ENCODE data around the gene ECHDC3.

The ECHDC3 gene

GRCh38 chr10:11787374-11787773, 45.2 kb downstream of the ECHDC3 start:
- FAIRE-seq, result no peak

GRCh38 chr10:11787846-11788245, 45.7 kb downstream of the ECHDC3 start:
- FAIRE-seq, result no peak

GRCh38 chr10:11789306-11789705, 47.1 kb downstream of the ECHDC3 start:
- FAIRE-seq, result no peak

- no peak for FAIRE-seq
Observed at GRCh38 chr10:11789956-11790355, 47.8 kb downstream of the ECHDC3 start.

GRCh38 chr10:11793762-11794479, 51.7 kb downstream of the ECHDC3 start:
- no peak for FAIRE-seq

GRCh38 chr10:11794566-11794965, 52.4 kb downstream of the ECHDC3 start:
- FAIRE-seq, result no peak

GRCh38 chr10:11795101-11795920, 53.1 kb downstream of the ECHDC3 start:
- no peak for FAIRE-seq

- no peak for FAIRE-seq
Observed at GRCh38 chr10:11796474-11796873, 54.3 kb downstream of the ECHDC3 start.

GRCh38 chr10:11797281-11797680, 55.1 kb downstream of the ECHDC3 start:
- FAIRE-seq, result no peak

GRCh38 chr10:11797847-11798633, 55.9 kb downstream of the ECHDC3 start:
- FAIRE-seq, result no peak

GRCh38 chr10:11798845-11799735, 56.9 kb downstream of the ECHDC3 start:
- FAIRE-seq, result no peak

- no peak for FAIRE-seq
Observed at GRCh38 chr10:11799736-11800080, 57.5 kb downstream of the ECHDC3 start.

- FAIRE-seq, result no peak
Observed at GRCh38 chr10:11804336-11804735, 62.2 kb downstream of the ECHDC3 start.

- no peak for FAIRE-seq
Observed at GRCh38 chr10:11805792-11806191, 63.6 kb downstream of the ECHDC3 start.

GRCh38 chr10:11806706-11807105, 64.5 kb downstream of the ECHDC3 start:
- FAIRE-seq, result no peak

GRCh38 chr10:11808808-11809207, 66.6 kb downstream of the ECHDC3 start:
- FAIRE-seq, result no peak

- no peak for FAIRE-seq
Observed at GRCh38 chr10:11810313-11810766, 68.2 kb downstream of the ECHDC3 start.

GRCh38 chr10:11810973-11811372, 68.8 kb downstream of the ECHDC3 start:
- no peak for FAIRE-seq

GRCh38 chr10:11813177-11813576, 71.0 kb downstream of the ECHDC3 start:
- FAIRE-seq, result no peak

All from A204.1 (cell line).